ENCODE measurements around the gene ITGA11. TPM values are rescaled to one million over a fixed set of nuclear protein-coding genes. Genes with fewer than 3 reads are reported as not detected.

The ITGA11 gene
- total and polyA plus RNA-seq, 2 of the 4 experiments (the other 2 are of a cell fraction), result 4.1 to 6.6 TPM

- no peak for TF ChIP-seq CEBPB (IDR thresholded peaks at IDR 0.05; ENCODE audit: low read depth, low read length)
Observed at GRCh38 chr15:68385671-68386586, 46.0 kb downstream of the ITGA11 start (continued).

- Histone ChIP-seq H4K20me1 (ENCODE audit: insufficient read depth, low read length) (peaks cover 4% of the 10 kb centered on the region; the same call in 1 of the 2 replicates), H3K9me3 (ENCODE audit: control insufficient read depth, insufficient read depth, low read length) (no peaks in the 10 kb centered on the region), H3K27ac (ENCODE audit: insufficient read depth, low read length) (peak overlapping the region; percentile 80), H2BK15ac (ENCODE audit: low read depth, low read length) (peak overlapping the region; percentile 82), H3K4me1 (ENCODE audit: control insufficient read depth, insufficient read depth, low read length) (peaks cover 40% of the 10 kb centered on the region), H3K18ac (ENCODE audit: low read depth, low read length) (peak overlapping the region; percentile 62), H2AK9ac (replicated peaks; ENCODE audit: low read depth, low read length, poor library complexity) (peak overlapping the region; percentile 15), H4K91ac (ENCODE audit: insufficient read depth, low read depth, low read length) (peak overlapping the region; percentile 85), H2BK20ac (ENCODE audit: low read depth, low read length) (peak overlapping the region; percentile 86), H3K23ac (ENCODE audit: low read depth, low read length) (peak overlapping the region; percentile 84), H3K27me3 (ENCODE audit: control insufficient read depth, insufficient read depth, low read length) (no peaks in the 10 kb centered on the region), H3K79me1 (ENCODE audit: low read depth in 1 of 2, low read length in 2 of 2) (peaks cover 0 to 53% of the 10 kb centered on the region in 2 experiments; a peak in 2 of 4 replicates), H2BK5ac (ENCODE audit: low read depth, low read length, poor library complexity, severe bottlenecking) (peak overlapping the region; percentile 72), H3K14ac (replicated peaks; ENCODE audit: low read depth, low read length) (peak overlapping the region; percentile 83), H3K56ac (ENCODE audit: extremely low read depth, insufficient read depth, low read length) (peak overlapping the region; percentile 75; the same call in 1 of the 2 replicates), H3K9me1 (ENCODE audit: insufficient read depth, low read length) (peaks cover 46% of the 10 kb centered on the region), H3K4me2 (ENCODE audit: low read depth, low read length) (no peak overlapping the region), H3K9ac (ENCODE audit: low read depth, low read length) (peak overlapping the region; percentile 53; the same call in 1 of the 2 replicates), H3K36me3 (ENCODE audit: control insufficient read depth, insufficient read depth, low read length) (no peaks in the 10 kb centered on the region), H2AK5ac (ENCODE audit: low read depth, low read length) (peak overlapping the region; percentile 87), H3K4me3 (ENCODE audit: insufficient read depth, low read depth, low read length) (no peak overlapping the region), H4K8ac (ENCODE audit: low read depth in 2 of 2, low read length in 2 of 2) (peak overlapping the region; percentile 50 to 89), H2BK120ac (ENCODE audit: low read depth, low read length) (peak overlapping the region; percentile 94), H4K5ac (ENCODE audit: low read depth, low read length) (peak overlapping the region; percentile 77), H3K4ac (ENCODE audit: low read depth, low read length) (peak overlapping the region; percentile 82), H2AFZ (replicated peaks; ENCODE audit: low read length, poor library complexity) (no peak overlapping the region)
- CTCF ChIA-PET, result no interaction called here
- POLR2A ChIA-PET (ENCODE audit: unreplicated experiment), result no interaction called here
- intact Hi-C loops (cut with micrococcal nuclease), result no loop called here
- DNase-seq (no peak), ATAC-seq (ENCODE audit: low read depth) (no peak)
- BruUV-seq (replicated peaks), result no TSS peak
- dilution Hi-C loops (cut with HindIII; ENCODE audit: low sequenced_read_pairs, unreplicated experiment), result no loop called here
- no CpG with 5 or more reads among the region's 3 CpGs for WGBS, 2 experiments (ENCODE audit: extremely low coverage in 2 of 2, insufficient read length in 1 of 2)
- in situ Hi-C loops (cut with MboI; ENCODE audit: low sequenced_read_pairs), result no loop called here
- TF ChIP-seq RFX5 (IDR thresholded peaks at IDR 0.05; ENCODE audit: low read depth, low read length) (no peak), CHD1 (IDR thresholded peaks at IDR 0.05; ENCODE audit: low read depth, low read length) (no peak), USF2 (IDR thresholded peaks at IDR 0.05; ENCODE audit: low read depth, low read length) (no peak), ELK1 (IDR thresholded peaks at IDR 0.05; ENCODE audit: borderline replicate concordance, low read depth, low read length) (no peak), CTCF (conservative IDR thresholded peaks at IDR 0.05; ENCODE audit: low read depth, low read length) (no peak), MXI1 (IDR thresholded peaks at IDR 0.05; ENCODE audit: borderline replicate concordance, low read depth, low read length) (no peak), RCOR1 (IDR thresholded peaks at IDR 0.05; ENCODE audit: insufficient replicate concordance, low read length) (no peak), SMC3 (IDR thresholded peaks at IDR 0.05; ENCODE audit: low read depth, low read length) (no peak), MAFK (IDR thresholded peaks at IDR 0.05; ENCODE audit: low read depth, low read length) (no peak), FOS (IDR thresholded peaks at IDR 0.05; ENCODE audit: low read depth, low read length) (no peak), CEBPB (IDR thresholded peaks at IDR 0.05; ENCODE audit: low read depth, low read length) (no peak), BHLHE40 (IDR thresholded peaks at IDR 0.05; ENCODE audit: low read depth, low read length) (no peak)
Observed at GRCh38 chr15:68385240-68385561, 46.8 kb downstream of the ITGA11 start.

Data from IMR-90 (cell line).